Measurements from ENCODE around the gene XBP1.
"Not testable (repeated sequence)": the region's sequence is repeated elsewhere in the genome, so short reads cannot be mapped to it uniquely, and the experiment has no call there.

Gene XBP1

DNA sequence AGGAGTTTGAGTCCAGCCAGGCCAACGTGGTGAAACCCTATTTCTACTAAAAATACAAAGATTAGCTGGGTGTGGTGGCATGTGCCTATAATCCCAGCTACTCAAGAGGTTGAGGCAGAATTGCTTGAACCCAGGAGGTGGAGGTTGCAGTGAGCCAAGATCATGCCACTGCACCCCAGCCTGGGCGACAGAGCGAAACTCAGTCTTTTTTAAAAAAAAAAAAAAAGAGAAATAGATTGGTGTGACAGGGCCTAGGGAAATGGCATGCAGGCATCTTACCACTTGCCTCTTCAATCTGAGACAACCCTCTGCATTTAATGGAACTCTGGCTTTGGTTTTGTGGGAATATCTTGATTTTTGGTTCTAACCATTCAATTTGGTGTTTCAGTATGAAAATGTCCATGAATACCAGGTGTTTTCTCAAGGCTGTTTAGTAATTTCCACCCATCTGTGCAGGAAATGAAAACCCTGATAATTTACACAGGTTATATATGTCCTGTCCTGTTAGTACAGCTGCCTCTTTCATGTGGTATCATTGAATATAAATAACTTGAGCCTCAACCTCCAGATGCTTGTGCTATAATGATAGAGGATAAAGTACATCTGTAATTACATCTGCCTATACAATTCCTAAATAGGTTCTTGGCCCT, 8.4 kb downstream of the XBP1 start:
- DNase-seq, result no peak

- DNase-seq, result no peak
These were observed 9.2 kb downstream of the XBP1 start for GRCh38 chr22:28791124-28791523.

GRCh38 chr22:28788601-28789000, 11.8 kb downstream of the XBP1 start:
- DNase-seq, result no peak

DNA sequence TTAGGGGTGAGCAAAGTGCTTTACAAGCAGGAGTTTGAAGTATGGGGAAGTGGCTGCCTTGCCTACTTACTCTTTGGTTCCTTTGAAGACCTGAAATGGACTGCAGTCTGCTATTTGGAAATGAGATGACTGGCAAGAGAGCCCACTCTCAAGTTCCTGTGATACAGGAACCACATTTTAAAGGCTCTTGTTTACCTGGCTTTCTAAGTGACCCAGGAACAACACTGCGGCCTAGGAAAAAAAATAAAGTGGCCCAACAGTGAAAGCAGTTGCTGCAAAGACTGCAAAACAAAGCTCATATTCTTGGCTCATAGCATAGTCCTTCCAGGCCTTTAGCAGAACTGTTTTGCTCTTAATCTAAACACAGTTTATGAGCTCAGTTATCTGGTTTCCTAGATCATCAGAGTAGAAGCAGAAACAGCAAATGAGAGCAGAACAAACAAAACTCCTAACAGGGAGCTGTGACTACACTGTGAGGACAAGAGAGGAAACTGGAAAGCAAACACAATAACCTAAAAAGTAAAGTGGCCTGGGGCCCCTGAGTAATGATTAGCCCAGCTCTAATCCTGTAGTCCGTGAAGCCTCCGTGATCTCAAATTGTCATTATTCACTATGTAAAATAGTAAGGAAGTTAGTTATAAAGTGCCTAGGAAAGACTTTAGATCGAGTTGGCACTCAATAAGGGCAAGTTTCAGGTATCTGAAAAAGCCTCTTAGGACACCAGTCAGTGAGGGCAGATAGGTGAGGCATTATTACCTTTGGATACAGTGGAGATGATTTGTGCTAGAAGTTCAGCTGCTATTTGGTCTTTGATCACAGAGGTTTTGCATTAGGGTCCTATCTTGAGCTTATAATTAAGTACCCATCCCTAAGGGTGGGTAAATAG, 16.3 kb downstream of the XBP1 start:
- no peak for DNase-seq

GRCh38 chr22:28780296-28780695, 20.1 kb downstream of the XBP1 start:
- DNase-seq, result no peak

- no peak for DNase-seq
These were observed 20.5 kb downstream of the XBP1 start for GRCh38 chr22:28779833-28780232.

DNA sequence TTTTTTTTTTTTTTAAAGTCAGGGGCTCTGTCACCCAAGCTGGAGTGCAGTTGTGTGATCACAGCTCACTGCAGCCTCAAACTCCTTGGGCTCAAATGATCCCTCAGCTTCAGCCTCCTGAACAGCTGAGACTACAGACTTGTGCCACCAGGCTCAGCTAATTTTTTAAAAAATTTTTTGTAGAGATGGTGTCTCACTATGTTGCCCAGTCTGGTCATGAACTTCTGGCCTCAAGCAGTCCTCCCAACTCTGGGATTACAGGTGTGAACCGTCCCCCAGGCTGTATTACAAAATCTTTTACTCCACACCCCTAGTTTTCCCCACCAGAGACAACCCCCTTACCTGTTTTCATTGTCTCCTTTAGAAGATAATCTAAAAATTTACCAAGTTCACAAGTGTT, 26.0 kb downstream of the XBP1 start:
- DNase-seq, result no peak

- DNase-seq, result no peak
These were observed 26.9 kb downstream of the XBP1 start for GRCh38 chr22:28773461-28773867.

DNA sequence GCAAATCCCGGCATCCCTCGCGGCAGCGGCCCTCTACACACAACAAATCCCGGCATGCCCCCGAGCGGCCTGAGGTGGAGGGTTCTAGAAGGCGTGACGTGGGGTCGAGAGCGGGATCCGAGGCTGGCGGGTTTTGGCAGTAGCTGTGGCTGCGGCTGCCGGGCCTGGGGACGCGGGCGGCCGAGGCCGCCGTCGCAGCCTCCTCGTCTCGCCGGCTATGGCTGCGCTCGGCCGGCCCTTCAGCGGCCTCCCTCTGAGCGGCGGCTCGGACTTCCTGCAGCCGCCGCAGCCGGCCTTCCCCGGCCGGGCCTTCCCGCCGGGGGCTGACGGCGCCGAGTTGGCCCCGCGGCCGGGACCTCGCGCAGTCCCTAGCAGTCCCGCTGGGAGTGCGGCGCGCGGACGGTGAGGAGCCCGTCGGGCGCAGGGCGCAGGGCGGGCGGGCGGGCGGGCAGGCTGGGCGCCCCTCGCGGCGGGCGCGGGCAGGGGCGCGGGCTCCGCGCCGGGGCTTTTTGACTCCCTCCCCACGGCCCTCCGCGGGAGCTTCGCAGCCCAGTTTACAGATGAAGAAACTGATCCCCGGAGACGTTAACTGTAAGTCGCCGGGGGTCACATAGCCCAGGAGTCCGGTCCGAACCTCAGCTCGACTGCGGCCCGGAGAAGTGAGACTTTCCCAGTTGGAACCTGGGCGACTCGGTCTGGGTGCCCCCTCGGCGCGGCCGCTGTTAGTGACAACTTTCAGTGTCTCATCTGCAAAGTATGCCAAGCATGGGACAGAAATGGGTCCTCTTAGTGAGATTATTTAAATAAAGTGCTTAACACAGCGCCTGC, 27.5 kb downstream of the XBP1 start, which contains the start of gene CCDC117:
Gene CCDC117 (plus strand): TSS at position 63 of the 828 bp plus-strand sequence. CDS start 155 bp downstream, at position 218.
- peak; percentile 93 for DNase-seq

- DNase-seq, result no peak
These were observed 29.1 kb downstream of the XBP1 start for GRCh38 chr22:28771195-28771791.

GRCh38 chr22:28769394-28770085, 30.8 kb downstream of the XBP1 start:
- DNase-seq, result no peak

DNA sequence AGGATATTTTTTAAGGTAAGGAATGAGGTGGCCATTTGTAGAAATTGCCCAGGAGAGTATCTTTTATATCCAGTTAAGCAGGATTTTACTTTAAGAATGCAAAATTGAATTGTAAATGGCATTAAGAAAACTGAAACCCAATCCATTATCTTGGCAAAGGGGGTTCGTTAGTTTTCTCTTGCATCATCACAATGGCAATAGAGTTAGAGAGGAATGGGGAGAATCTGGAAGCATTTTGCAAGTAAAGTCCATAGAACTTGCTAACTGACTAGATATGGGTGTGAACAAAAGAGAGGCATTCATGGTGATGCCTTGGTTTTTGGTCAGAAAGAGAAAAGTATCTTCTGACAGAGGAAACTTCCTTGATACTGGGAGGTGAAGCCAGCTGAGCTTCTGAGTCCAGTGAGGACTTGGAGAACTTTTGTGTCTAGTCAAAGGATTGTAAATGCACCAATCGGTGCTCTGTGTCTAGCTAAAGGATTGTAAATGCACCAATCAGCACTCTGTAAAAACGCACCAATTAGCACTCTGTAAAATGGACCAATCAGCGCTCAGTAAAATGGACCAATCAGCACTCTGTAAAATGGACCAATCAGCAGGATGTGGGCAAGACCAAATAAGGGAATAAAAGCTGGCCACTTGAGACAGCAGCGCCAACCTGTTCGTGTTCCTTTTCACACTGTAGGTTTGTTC, 31.5 kb downstream of the XBP1 start:
- DNase-seq, result no peak

DNA sequence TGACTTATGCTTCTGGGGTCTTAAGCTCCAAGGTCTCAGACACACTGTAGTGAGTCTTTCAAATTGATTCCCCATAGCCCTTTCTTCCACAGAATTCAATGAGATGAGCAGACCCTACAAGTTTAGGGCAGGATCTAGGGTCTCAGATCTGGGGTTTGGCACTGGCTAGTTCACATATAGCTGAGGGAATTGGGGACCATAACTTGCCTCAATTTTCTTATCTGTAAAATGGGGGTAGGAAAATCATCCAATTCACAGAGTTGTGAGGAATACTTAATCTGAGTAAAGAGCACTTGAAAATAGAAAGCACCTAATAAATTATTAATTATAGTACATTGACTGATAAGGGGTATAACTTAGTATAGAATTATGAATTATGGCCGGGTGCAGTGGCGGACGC, 33.7 kb downstream of the XBP1 start:
- no peak for DNase-seq

- not testable (repeated sequence) for DNase-seq
These were observed 38.4 kb downstream of the XBP1 start for GRCh38 chr22:28762000-28762399.

DNA sequence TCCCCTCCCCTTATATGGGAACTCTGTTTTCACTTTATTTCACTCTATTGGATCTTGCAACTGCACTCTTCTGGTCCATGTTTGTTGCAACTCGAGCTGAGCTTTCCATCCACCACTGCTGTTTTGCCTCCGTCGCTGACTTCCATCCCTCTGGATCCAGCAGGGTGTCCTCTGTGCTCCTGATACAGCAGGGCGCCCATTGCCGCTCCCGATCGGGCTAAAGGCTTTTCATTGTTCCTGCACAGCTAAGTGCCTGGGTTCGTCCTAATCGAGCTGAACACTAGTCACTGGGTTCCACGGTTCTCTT, 39.0 kb downstream of the XBP1 start:
- no peak for DNase-seq

DNA sequence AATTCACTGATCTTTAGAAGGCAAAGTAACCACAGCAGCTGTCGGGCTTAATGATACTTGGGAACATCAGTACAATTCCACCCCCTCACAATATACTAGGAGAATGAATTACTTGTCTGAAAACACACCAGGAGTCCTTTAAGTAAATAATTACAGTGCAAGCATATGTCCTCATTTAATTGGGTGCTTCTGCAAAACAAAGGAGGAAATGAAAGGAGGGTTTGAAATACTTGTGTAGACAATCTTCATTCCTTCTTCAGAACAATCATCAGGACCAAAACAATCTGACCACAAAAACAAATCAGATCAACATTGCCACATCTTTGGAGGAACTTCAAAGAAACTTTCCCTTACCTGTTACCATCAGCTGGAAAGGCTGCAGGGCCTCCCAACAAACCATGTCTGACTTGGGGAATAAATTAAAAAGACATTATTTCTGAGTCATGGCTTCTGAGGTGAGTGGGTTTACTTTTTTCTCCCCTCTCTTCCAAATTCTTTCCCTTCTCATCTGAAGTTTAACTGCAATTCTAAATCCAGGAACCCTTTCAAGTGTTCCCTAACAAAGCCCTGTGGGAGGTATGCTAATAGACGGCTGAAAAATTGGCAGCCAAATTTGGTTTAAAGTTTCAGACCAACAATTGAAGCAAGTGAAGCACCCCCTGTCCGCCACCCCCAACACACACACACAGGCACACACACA, 40.4 kb downstream of the XBP1 start:
- no peak for DNase-seq

DNA sequence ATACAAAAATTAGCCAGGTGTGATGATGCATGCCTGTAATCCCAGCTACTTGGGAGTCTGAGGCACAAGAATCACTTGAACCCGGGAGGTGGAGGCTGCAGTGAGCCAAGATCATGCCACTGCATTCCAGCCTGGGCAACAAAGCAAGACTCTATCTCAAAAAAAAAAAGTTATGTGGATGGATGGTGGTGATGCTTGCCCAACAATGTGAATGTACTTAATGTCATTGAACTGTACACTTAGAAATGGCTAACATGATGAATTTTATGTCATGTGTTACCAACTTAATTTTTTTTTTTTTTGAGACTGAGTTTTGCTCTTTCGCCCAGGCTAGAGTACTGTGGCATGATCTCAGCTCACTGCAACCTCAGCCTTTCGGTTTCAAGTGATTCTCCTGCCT, 45.9 kb downstream of the XBP1 start:
- DNase-seq, result not testable (repeated sequence)

DNA sequence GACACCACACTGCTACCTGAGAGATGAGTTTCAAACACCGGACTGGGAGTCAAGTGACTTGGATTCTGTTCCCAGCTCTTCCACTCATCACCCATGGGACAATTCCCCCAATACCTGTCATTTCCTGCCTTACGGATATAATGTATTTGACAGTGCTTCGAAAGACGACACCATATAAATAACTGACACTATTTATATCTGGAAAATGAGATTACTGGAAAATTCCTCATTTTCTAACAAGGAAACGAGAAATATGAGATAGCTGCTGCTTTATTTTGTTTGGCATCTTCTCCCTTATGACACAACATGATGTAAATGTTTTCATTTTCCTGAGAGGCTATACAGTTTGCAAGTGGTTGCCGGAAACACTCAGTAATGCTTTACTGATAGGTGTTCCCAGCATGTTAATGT, 49.9 kb downstream of the XBP1 start:
- no peak for DNase-seq
